ENCODE measurements around the gene AMIGO1. TPM values are rescaled to one million over a fixed set of nuclear protein-coding genes. Genes with fewer than 3 reads are reported as not detected.
A peak's percentile ranks its signal among the peaks of the same experiment; 100 is the strongest.
"Not testable (repeated sequence)": the region's sequence is repeated elsewhere in the genome, so short reads cannot be mapped to it uniquely, and the experiment has no call there.

AMIGO1 gene
- polyA plus RNA-seq, 3 donors = 6.2 to 8.1 (median 6.7) TPM

GRCh38 chr1:109475261-109475660 is 34.3 kb downstream of the AMIGO1 start:
- DNase-seq (ENCODE audit: extremely low read depth in 1 of 11, low read depth in 9 of 11, low spot score in 4 of 11) = no peak

DNA sequence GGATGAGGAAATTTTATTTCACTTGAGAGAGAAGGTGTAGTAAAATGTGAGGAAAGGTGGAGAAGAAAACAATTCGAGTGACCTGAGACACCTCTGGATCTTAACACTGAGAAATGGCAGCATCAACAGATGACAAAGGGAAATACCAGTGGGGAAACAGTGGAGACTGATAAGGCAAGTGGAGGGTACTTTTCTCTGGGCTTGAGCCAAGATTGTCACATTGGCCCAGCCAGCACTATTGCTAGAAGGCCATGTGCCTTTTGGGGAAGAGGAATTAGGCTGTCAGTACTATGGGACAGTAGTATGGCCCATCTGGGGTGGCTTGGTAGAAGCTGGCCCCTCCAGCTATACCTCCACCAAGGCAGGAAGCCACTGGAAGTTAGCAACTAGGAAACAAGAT is 34.8 kb downstream of the AMIGO1 start:
- no peak for DNase-seq (ENCODE audit: extremely low read depth in 1 of 11, low read depth in 9 of 11, low spot score in 4 of 11)

GRCh38 chr1:109473284-109474057 is 36.1 kb downstream of the AMIGO1 start:
- DNase-seq (ENCODE audit: extremely low read depth in 1 of 11, low read depth in 9 of 11, low spot score in 4 of 11) = not testable (repeated sequence)

GRCh38 chr1:109472779-109473178 is 36.7 kb downstream of the AMIGO1 start:
- no peak for DNase-seq (ENCODE audit: extremely low read depth in 1 of 11, low read depth in 9 of 11, low spot score in 4 of 11)

- DNase-seq (ENCODE audit: extremely low read depth in 1 of 11, low read depth in 9 of 11, low spot score in 4 of 11) = no peak
Observed at GRCh38 chr1:109470245-109470644, 39.3 kb downstream of the AMIGO1 start.

DNA sequence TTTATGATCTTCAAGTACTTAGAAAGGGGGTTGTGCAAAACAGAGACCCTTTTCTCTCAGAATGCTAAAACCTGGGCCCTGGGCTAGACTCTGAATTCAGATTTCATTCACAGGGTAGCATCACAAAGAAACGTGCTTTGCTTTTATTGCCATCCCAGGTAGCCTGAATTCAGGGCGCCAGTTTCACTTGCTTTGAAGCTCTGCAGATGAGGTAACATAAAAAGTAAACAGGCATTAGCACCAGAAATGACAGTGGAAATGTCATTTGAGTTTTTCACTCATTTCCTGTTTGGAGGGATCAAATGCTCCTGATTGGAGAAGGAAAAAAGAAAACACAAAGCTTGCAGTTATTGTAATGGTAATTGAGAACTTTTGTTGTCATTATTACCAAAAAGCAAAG is 40.6 kb downstream of the AMIGO1 start:
- no peak for DNase-seq (ENCODE audit: extremely low read depth in 1 of 11, low read depth in 9 of 11, low spot score in 4 of 11)

GRCh38 chr1:109468061-109468460 is 41.5 kb downstream of the AMIGO1 start:
- no peak for DNase-seq (ENCODE audit: extremely low read depth in 1 of 11, low read depth in 9 of 11, low spot score in 4 of 11)

- peak in 1 of 11 donors; percentile 14 for DNase-seq (ENCODE audit: extremely low read depth in 1 of 11, low read depth in 9 of 11, low spot score in 4 of 11)
Observed at GRCh38 chr1:109467301-109467777, 42.2 kb downstream of the AMIGO1 start.

DNA sequence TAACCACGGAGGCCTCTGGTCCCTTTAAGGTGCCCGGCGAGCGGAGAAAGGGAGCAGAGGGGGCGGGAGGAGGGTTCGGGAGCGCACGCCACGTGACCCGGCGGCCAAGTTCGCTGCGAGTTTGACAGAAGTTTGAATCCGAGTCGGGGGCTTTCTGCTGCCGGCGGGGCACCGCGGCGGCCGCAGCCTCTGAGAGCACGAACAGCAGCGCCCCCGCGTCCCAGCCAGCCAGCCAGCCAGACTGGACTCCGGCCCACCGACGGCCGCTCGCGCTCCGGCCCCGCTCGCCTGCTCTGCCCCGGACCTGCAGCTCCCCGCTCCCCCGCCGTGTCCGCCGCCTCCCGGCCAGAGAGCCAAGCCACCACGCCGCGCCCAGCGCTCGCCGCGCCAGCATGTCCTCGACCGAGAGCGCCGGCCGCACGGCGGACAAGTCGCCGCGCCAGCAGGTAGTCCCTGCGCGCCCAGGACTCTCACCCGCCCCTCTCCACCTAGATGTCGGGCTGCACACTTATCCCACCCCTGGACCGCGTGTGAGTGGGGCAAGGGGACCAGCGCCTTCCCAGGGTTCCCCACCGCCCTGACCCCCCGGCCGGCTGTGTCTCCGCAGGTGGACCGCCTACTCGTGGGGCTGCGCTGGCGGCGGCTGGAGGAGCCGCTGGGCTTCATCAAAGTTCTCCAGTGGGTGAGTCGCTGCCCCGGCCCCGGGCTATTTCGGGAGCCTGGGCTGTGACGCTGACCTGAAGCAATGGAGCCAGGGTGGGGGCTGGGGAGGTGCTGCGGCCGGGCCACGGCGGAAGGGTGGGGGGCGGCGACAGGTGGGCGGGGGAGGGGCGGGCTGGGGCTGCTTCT is 42.9 kb downstream of the AMIGO1 start, which contains the start of gene SYPL2:
Gene SYPL2, plus strand, starts transcription at position 95 of the 849 bp plus-strand sequence. Its CDS starts 298 bp downstream, at position 393.
- DNase-seq (ENCODE audit: extremely low read depth in 1 of 11, low read depth in 9 of 11, low spot score in 4 of 11) = peak in 5 of 11 donors; percentile 30 to 47 (median 40)

GRCh38 chr1:109466125-109466451 is 43.4 kb downstream of the AMIGO1 start:
- DNase-seq (ENCODE audit: extremely low read depth in 1 of 11, low read depth in 9 of 11, low spot score in 4 of 11) = no peak

GRCh38 chr1:109457819-109458218 is 51.7 kb downstream of the AMIGO1 start:
- no peak for DNase-seq (ENCODE audit: extremely low read depth in 1 of 11, low read depth in 9 of 11, low spot score in 4 of 11)

- DNase-seq (ENCODE audit: extremely low read depth in 1 of 11, low read depth in 9 of 11, low spot score in 4 of 11) = no peak
Observed at GRCh38 chr1:109454497-109455133, 54.9 kb downstream of the AMIGO1 start.

Other genes starting within 250 kb of the AMIGO1 start
- 10 to 100 TPM; 25.1 to 32.6 (median 27.1) TPM for gene PSRC1, start 226.6 kb downstream of the AMIGO1 start, polyA plus RNA-seq (ENCODE audit: insufficient read length in 3 of 3)
- under 1 TPM in 2 of 3 donors, not detected in 1; 0.11 to 0.39 TPM for gene MYBPHL, start 202.7 kb downstream of the AMIGO1 start, polyA plus RNA-seq (ENCODE audit: insufficient read length in 3 of 3)
- gene SORT1, start 111.8 kb downstream of the AMIGO1 start, polyA plus RNA-seq (ENCODE audit: insufficient read length in 3 of 3) = 10 to 100 TPM; 50.9 to 60.4 (median 53.3) TPM
- 100 to 1,000 TPM in 2 of 3 donors, 10 to 100 TPM in 1; 96.1 to 128 (median 106) TPM for gene PSMA5, start 83.3 kb downstream of the AMIGO1 start, polyA plus RNA-seq (ENCODE audit: insufficient read length in 3 of 3)
- gene SYPL2, start 43.2 kb downstream of the AMIGO1 start, polyA plus RNA-seq (ENCODE audit: insufficient read length in 3 of 3) = 10 to 100 TPM in 2 of 3 donors, 1 to 10 TPM in 1; 8.6 to 15.0 (median 10.8) TPM
- 10 to 100 TPM in 2 of 3 donors, 1 to 10 TPM in 1; 9.5 to 13.2 (median 12.3) TPM for gene ATXN7L2, start 25.8 kb downstream of the AMIGO1 start, polyA plus RNA-seq (ENCODE audit: insufficient read length in 3 of 3)
- 10 to 100 TPM in 1 of 3 donors, 1 to 10 TPM in 2; 8.7 to 10.9 (median 9.5) TPM for gene CYB561D1, start 15.6 kb downstream of the AMIGO1 start, polyA plus RNA-seq (ENCODE audit: insufficient read length in 3 of 3)
- gene GPR61, start 30.1 kb upstream of the AMIGO1 start, polyA plus RNA-seq (ENCODE audit: insufficient read length in 3 of 3) = under 1 TPM; 0.45 to 0.87 (median 0.78) TPM
- gene GNAI3, start 38.9 kb upstream of the AMIGO1 start, polyA plus RNA-seq (ENCODE audit: insufficient read length in 3 of 3) = 10 to 100 TPM; 11.7 to 13.5 (median 12.1) TPM
- gene GNAT2, start 109.9 kb upstream of the AMIGO1 start, polyA plus RNA-seq (ENCODE audit: insufficient read length in 3 of 3) = not detected
- gene AMPD2, start 110.1 kb upstream of the AMIGO1 start, polyA plus RNA-seq (ENCODE audit: insufficient read length in 3 of 3) = 10 to 100 TPM; 46.8 to 65.3 (median 52.0) TPM
- gene GSTM4, start 146.4 kb upstream of the AMIGO1 start, polyA plus RNA-seq (ENCODE audit: insufficient read length in 3 of 3) = 10 to 100 TPM; 57.8 to 63.2 (median 62.2) TPM
- 100 to 1,000 TPM; 190 to 270 (median 197) TPM for gene GSTM2, start 158.3 kb upstream of the AMIGO1 start, polyA plus RNA-seq (ENCODE audit: insufficient read length in 3 of 3)
- 100 to 1,000 TPM in 2 of 3 donors, 1 to 10 TPM in 1; 2.9 to 111 (median 105) TPM for gene GSTM1, start 178.1 kb upstream of the AMIGO1 start, polyA plus RNA-seq (ENCODE audit: insufficient read length in 3 of 3)
- 10 to 100 TPM; 42.1 to 65.8 (median 42.5) TPM for gene GSTM5, start 202.5 kb upstream of the AMIGO1 start, polyA plus RNA-seq (ENCODE audit: insufficient read length in 3 of 3)
- 100 to 1,000 TPM; 168 to 208 (median 174) TPM for gene GSTM3, start 231.3 kb upstream of the AMIGO1 start, polyA plus RNA-seq (ENCODE audit: insufficient read length in 3 of 3)

Data from renal cortex interstitium (tissue), 11 donors.